ENCODE results near the gene HNMT. TPM values are rescaled to one million over a fixed set of nuclear protein-coding genes. Genes with fewer than 3 reads are reported as not detected.
A peak's percentile ranks its signal among the peaks of the same experiment; 100 is the strongest.

The HNMT gene
- total and polyA plus RNA-seq, 2 of the 13 experiments (the other 11 are each of a cell fraction or from before 2014, with no cell fraction given) = 279 to 309 TPM

DNA sequence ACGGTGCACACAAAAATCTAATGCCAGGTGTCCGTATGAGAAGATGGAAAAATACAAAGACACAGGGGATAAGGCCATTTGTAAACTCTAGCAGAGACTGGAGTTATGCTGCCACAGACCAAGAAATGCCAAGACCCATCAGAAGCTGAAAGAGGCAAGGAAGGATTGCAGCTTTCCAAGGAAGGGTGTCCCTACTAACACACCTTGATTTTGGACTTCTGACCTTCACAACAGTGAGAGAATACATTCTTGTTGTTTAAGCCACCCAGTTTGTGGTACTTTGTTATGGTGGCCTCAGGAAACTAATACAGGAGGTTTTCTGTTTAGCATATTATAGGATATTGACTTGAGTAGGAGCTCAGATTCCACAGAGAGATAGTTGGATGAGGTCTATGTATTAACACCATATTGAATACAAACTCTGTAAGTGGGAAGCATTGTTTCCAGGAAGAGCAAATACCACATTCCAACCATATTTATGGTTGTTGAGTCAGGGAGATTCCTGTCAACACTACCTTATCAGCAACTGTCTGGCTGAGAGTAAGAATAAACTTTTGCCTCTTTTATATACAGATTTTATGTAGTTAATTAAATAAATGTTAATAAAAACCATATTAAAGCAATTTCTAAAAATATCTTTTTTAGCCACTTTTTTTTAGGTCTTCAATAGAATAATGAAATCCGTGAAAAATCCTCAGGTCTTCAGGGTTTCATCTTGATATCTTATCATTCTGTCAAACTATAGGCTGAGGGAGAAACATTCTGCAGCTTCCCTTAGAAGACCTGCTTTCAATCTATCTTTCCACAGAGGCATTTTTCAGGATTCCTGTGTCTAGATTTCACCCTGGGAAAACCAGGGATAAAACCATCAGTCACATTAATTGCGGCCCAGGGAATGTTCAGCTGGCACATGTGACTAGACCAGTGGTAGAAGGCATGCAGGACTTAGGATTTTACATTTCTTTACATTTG lies 35.4 kb upstream of the HNMT start (continued):
- TF ChIP-seq, protein P1, sequence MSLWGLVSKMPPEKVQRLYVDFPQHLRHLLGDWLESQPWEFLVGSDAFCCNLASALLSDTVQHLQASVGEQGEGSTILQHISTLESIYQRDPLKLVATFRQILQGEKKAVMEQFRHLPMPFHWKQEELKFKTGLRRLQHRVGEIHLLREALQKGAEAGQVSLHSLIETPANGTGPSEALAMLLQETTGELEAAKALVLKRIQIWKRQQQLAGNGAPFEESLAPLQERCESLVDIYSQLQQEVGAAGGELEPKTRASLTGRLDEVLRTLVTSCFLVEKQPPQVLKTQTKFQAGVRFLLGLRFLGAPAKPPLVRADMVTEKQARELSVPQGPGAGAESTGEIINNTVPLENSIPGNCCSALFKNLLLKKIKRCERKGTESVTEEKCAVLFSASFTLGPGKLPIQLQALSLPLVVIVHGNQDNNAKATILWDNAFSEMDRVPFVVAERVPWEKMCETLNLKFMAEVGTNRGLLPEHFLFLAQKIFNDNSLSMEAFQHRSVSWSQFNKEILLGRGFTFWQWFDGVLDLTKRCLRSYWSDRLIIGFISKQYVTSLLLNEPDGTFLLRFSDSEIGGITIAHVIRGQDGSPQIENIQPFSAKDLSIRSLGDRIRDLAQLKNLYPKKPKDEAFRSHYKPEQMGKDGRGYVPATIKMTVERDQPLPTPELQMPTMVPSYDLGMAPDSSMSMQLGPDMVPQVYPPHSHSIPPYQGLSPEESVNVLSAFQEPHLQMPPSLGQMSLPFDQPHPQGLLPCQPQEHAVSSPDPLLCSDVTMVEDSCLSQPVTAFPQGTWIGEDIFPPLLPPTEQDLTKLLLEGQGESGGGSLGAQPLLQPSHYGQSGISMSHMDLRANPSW (CRISPR knock-in tag; IDR thresholded peaks at IDR 0.05; ENCODE audit: borderline replicate concordance) = peak; percentile 63; the same call in 1 of the 2 replicates
- TF ChIP-seq ZNF510 (CRISPR knock-in tag; IDR thresholded peaks at IDR 0.05; ENCODE audit: low read depth) = peak; percentile 63; the same call in 1 of the 2 replicates
- no peak for TF ChIP-seq MZF1 (CRISPR knock-in tag; IDR thresholded peaks at IDR 0.05; ENCODE audit: borderline replicate concordance)
- TF ChIP-seq SIN3A (IDR thresholded peaks at IDR 0.05; ENCODE audit: borderline replicate concordance, low read depth, low read length) = no peak
- TF ChIP-seq ZBTB8A (CRISPR knock-in tag; IDR thresholded peaks at IDR 0.05; ENCODE audit: borderline replicate concordance, low read depth) = no peak
- TF ChIP-seq ZNF354B (CRISPR knock-in tag; IDR thresholded peaks at IDR 0.05) = no peak
- no peak for TF ChIP-seq PCBP2 (optimal IDR thresholded peaks at IDR 0.05; ENCODE audit: low read depth, low read length, poor library complexity, severe bottlenecking)
- TF ChIP-seq, protein P2, sequence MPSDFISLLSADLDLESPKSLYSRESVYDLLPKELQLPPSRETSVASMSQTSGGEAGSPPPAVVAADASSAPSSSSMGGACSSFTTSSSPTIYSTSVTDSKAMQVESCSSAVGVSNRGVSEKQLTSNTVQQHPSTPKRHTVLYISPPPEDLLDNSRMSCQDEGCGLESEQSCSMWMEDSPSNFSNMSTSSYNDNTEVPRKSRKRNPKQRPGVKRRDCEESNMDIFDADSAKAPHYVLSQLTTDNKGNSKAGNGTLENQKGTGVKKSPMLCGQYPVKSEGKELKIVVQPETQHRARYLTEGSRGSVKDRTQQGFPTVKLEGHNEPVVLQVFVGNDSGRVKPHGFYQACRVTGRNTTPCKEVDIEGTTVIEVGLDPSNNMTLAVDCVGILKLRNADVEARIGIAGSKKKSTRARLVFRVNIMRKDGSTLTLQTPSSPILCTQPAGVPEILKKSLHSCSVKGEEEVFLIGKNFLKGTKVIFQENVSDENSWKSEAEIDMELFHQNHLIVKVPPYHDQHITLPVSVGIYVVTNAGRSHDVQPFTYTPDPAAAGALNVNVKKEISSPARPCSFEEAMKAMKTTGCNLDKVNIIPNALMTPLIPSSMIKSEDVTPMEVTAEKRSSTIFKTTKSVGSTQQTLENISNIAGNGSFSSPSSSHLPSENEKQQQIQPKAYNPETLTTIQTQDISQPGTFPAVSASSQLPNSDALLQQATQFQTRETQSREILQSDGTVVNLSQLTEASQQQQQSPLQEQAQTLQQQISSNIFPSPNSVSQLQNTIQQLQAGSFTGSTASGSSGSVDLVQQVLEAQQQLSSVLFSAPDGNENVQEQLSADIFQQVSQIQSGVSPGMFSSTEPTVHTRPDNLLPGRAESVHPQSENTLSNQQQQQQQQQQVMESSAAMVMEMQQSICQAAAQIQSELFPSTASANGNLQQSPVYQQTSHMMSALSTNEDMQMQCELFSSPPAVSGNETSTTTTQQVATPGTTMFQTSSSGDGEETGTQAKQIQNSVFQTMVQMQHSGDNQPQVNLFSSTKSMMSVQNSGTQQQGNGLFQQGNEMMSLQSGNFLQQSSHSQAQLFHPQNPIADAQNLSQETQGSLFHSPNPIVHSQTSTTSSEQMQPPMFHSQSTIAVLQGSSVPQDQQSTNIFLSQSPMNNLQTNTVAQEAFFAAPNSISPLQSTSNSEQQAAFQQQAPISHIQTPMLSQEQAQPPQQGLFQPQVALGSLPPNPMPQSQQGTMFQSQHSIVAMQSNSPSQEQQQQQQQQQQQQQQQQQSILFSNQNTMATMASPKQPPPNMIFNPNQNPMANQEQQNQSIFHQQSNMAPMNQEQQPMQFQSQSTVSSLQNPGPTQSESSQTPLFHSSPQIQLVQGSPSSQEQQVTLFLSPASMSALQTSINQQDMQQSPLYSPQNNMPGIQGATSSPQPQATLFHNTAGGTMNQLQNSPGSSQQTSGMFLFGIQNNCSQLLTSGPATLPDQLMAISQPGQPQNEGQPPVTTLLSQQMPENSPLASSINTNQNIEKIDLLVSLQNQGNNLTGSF (CRISPR knock-in tag; IDR thresholded peaks at IDR 0.05) = no peak
- TF ChIP-seq, protein P3, sequence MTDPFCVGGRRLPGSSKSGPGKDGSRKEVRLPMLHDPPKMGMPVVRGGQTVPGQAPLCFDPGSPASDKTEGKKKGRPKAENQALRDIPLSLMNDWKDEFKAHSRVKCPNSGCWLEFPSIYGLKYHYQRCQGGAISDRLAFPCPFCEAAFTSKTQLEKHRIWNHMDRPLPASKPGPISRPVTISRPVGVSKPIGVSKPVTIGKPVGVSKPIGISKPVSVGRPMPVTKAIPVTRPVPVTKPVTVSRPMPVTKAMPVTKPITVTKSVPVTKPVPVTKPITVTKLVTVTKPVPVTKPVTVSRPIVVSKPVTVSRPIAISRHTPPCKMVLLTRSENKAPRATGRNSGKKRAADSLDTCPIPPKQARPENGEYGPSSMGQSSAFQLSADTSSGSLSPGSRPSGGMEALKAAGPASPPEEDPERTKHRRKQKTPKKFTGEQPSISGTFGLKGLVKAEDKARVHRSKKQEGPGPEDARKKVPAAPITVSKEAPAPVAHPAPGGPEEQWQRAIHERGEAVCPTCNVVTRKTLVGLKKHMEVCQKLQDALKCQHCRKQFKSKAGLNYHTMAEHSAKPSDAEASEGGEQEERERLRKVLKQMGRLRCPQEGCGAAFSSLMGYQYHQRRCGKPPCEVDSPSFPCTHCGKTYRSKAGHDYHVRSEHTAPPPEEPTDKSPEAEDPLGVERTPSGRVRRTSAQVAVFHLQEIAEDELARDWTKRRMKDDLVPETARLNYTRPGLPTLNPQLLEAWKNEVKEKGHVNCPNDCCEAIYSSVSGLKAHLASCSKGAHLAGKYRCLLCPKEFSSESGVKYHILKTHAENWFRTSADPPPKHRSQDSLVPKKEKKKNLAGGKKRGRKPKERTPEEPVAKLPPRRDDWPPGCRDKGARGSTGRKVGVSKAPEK (CRISPR knock-in tag; IDR thresholded peaks at IDR 0.05; ENCODE audit: borderline replicate concordance) = no peak
- no peak for TF ChIP-seq ZBTB38 (CRISPR knock-in tag; IDR thresholded peaks at IDR 0.05)
- TF ChIP-seq NFE2L1 (CRISPR knock-in tag; IDR thresholded peaks at IDR 0.05; ENCODE audit: borderline replicate concordance) = no peak
- TF ChIP-seq JDP2 (CRISPR knock-in tag; IDR thresholded peaks at IDR 0.05; ENCODE audit: borderline replicate concordance) = no peak
- TF ChIP-seq, protein P4, sequence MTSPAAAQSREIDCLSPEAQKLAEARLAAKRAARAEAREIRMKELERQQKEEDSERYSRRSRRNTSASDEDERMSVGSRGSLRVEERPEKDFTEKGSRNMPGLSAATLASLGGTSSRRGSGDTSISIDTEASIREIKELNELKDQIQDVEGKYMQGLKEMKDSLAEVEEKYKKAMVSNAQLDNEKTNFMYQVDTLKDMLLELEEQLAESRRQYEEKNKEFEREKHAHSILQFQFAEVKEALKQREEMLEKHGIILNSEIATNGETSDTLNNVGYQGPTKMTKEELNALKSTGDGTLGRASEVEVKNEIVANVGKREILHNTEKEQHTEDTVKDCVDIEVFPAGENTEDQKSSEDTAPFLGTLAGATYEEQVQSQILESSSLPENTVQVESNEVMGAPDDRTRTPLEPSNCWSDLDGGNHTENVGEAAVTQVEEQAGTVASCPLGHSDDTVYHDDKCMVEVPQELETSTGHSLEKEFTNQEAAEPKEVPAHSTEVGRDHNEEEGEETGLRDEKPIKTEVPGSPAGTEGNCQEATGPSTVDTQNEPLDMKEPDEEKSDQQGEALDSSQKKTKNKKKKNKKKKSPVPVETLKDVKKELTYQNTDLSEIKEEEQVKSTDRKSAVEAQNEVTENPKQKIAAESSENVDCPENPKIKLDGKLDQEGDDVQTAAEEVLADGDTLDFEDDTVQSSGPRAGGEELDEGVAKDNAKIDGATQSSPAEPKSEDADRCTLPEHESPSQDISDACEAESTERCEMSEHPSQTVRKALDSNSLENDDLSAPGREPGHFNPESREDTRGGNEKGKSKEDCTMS (CRISPR knock-in tag; conservative IDR thresholded peaks at IDR 0.05) = no peak

All from HepG2 (cell line).